Heart left ventricle (tissue), 13 donors: ENCODE measurements around the gene PAFAH1B2.

Experiments
- CTCF ChIP-seq, 12 donors: fragments of 200-600 bp; sonication (generic) in 4 of 12; IDR thresholded peaks; one replicate each; pipeline versions ENCODE4 v1.5.0 to v1.8.0; 2018 to 2022; ENCODE audit warnings: antibody characterized with exemption in 12 of 12, mild to moderate bottlenecking in 5 of 12
- POLR2A ChIP-seq, 2 donors: fragments of 450-650 bp; IDR thresholded peaks; one replicate each; pipeline ENCODE4 v1.6.1; 2017; ENCODE audit warnings: antibody characterized with exemption in 2 of 2, mild to moderate bottlenecking in 2 of 2, moderate library complexity in 2 of 2
- donor health status: ischemic (EF 13 %, LVEDD 7.1; RV severe dilation, severe dysfunction).
- donor health status: DM: no; HTN: yes; CAD: no.
- donor health status: DM: no; HTN: no; CAD: no.
- donor health status: ischemic (EF 25% LVEDD 6.9; RV normal size, moderate dysfunction).
- donor health status: ischemic (EF 25% LVEDD 5.7; RV mildly dilated, moderate dysfunction).
- donor health status: ischemic (EF 35%, LVEDD 5.7; RV mildly dilated, moderate dysfunction).
- donor health status: nonischemic (EF 11% LVEDD 7.7; RV severe dilation, severe dysfunction).
- donor health status: DM: yes; HTN: yes; CAD: no.
- donor health status: PGD.
- donor health status: ischemic (EF 29% LVEDD 5.4; RV normal size, mild dysfunction).
- donor health status: nonischemic (EF 23%, LVEDD 6.1; RV moderate dilation, normal function).

- no peak for TF ChIP-seq CTCF (IDR thresholded peaks at IDR 0.05)
- TF ChIP-seq POLR2A (IDR thresholded peaks at IDR 0.05), result no peak
Measured at GRCh38 chr11:117217141-117218084, 73.3 kb downstream of the PAFAH1B2 start.
